GM19193 (cell line): ENCODE measurements around the gene GLDC.

Experiments
- POLR2A ChIP-seq: IDR thresholded peaks from 4 replicates; pipeline ENCODE4 v1.6.1; 2011; ENCODE audit not compliant: insufficient read depth, insufficient read length; ENCODE audit errors: extremely low read depth

GLDC gene

GRCh38 chr9:6645355-6646292, at the start of gene GLDC:
Gene GLDC (minus strand): TSS chr9:6645729. CDS start chr9:6645499, 230 bp downstream.
- TF ChIP-seq POLR2A: peak; percentile 74

GRCh38 chr9:6692881-6693361, 47.4 kb upstream of the GLDC start:
- peak; percentile 41 for TF ChIP-seq POLR2A

GRCh38 chr9:6692433-6692832, 46.9 kb upstream of the GLDC start:
- no peak for TF ChIP-seq POLR2A

GRCh38 chr9:6689893-6690674, 44.6 kb upstream of the GLDC start:
- no peak for TF ChIP-seq POLR2A

- no peak for TF ChIP-seq POLR2A
Observed at GRCh38 chr9:6687180-6687579, 41.7 kb upstream of the GLDC start.

- TF ChIP-seq POLR2A: no peak
Observed at GRCh38 chr9:6686396-6686795, 40.9 kb upstream of the GLDC start.

GRCh38 chr9:6681957-6682501, 36.5 kb upstream of the GLDC start:
- no peak for TF ChIP-seq POLR2A

- peak; percentile 97 for TF ChIP-seq POLR2A
Observed at GRCh38 chr9:6681147-6681956, 35.8 kb upstream of the GLDC start.

GRCh38 chr9:6680797-6681146, 35.2 kb upstream of the GLDC start:
- no peak for TF ChIP-seq POLR2A

GRCh38 chr9:6677803-6678202, 32.3 kb upstream of the GLDC start:
- TF ChIP-seq POLR2A: no peak

GRCh38 chr9:6676254-6676921, 30.9 kb upstream of the GLDC start:
- no peak for TF ChIP-seq POLR2A

GRCh38 chr9:6675268-6675667, 29.7 kb upstream of the GLDC start:
- no peak for TF ChIP-seq POLR2A

GRCh38 chr9:6673326-6674025, 27.9 kb upstream of the GLDC start:
- TF ChIP-seq POLR2A: no peak
